ENCODE data around the gene UBE2O. TPM values are rescaled to one million over a fixed set of nuclear protein-coding genes. Genes with fewer than 3 reads are reported as not detected.
A peak's percentile ranks its signal among the peaks of the same experiment; 100 is the strongest.

Gene UBE2O
- total RNA-seq, 1 donor from 2014 or later, result 43.8 TPM

GRCh38 chr17:76445697-76446448 is 7.1 kb downstream of the UBE2O start:
- Mint-ChIP-seq H3K27me3 (no peaks in the 10 kb centered on the region), H3K9me3 (no peaks in the 10 kb centered on the region), H3K27ac (peak overlapping the region; percentile 3), H3K4me3 (no peak overlapping the region), H3K4me1 (peaks cover 68% of the 10 kb centered on the region), H3K36me3 (ENCODE audit: low read depth) (peaks cover 7% of the 10 kb centered on the region)
- intact Hi-C loops (cut with micrococcal nuclease), result no loop called here
- DNase-seq, result no peak

- Mint-ChIP-seq H3K4me1 (peaks cover 68% of the 10 kb centered on the region), H3K27ac (no peak overlapping the region), H3K9me3 (no peaks in the 10 kb centered on the region), H3K36me3 (ENCODE audit: low read depth) (peaks cover 4% of the 10 kb centered on the region), H3K27me3 (no peaks in the 10 kb centered on the region), H3K4me3 (no peak overlapping the region)
- DNase-seq, result no peak
- intact Hi-C loops (cut with micrococcal nuclease), result no loop called here
Measured at GRCh38 chr17:76444518-76445311, 8.2 kb downstream of the UBE2O start.

- no peaks in the 10 kb centered on the region for H3K9me3 Mint-ChIP-seq
- no peak for DNase-seq
- H3K36me3 Mint-ChIP-seq (ENCODE audit: low read depth), result peaks cover 6% of the 10 kb centered on the region
- H3K27ac Mint-ChIP-seq, result peak overlapping the region; percentile 76
- H3K4me3 Mint-ChIP-seq, result peak overlapping the region; percentile 42
- H3K27me3 Mint-ChIP-seq, result no peaks in the 10 kb centered on the region
- intact Hi-C loops (cut with micrococcal nuclease), result no loop called here
- H3K4me1 Mint-ChIP-seq, result peaks cover 61% of the 10 kb centered on the region
Measured at GRCh38 chr17:76442341-76443338, 10.3 kb downstream of the UBE2O start.

- Mint-ChIP-seq H3K27me3 (no peaks in the 10 kb centered on the region), H3K4me1 (peaks cover 52% of the 10 kb centered on the region), H3K36me3 (ENCODE audit: low read depth) (peaks cover 6% of the 10 kb centered on the region), H3K27ac (no peak overlapping the region), H3K9me3 (no peaks in the 10 kb centered on the region), H3K4me3 (peak overlapping the region; percentile 42)
- intact Hi-C loops (cut with micrococcal nuclease), result no loop called here
- no peak for DNase-seq
Measured at GRCh38 chr17:76441686-76442340, 11.1 kb downstream of the UBE2O start.

GRCh38 chr17:76440751-76441362 is 12.1 kb downstream of the UBE2O start:
- DNase-seq, result no peak
- H3K4me3 Mint-ChIP-seq, result no peak overlapping the region
- peaks cover 6% of the 10 kb centered on the region for H3K36me3 Mint-ChIP-seq (ENCODE audit: low read depth)
- H3K4me1 Mint-ChIP-seq, result peaks cover 45% of the 10 kb centered on the region
- no peak overlapping the region for H3K27ac Mint-ChIP-seq
- H3K9me3 Mint-ChIP-seq, result no peaks in the 10 kb centered on the region
- no peaks in the 10 kb centered on the region for H3K27me3 Mint-ChIP-seq
- intact Hi-C loops (cut with micrococcal nuclease), result no loop called here

- no peaks in the 10 kb centered on the region for H3K9me3 Mint-ChIP-seq
- intact Hi-C loops (cut with micrococcal nuclease), result no loop called here
- no peak overlapping the region for H3K4me3 Mint-ChIP-seq
- peaks cover 35% of the 10 kb centered on the region for H3K4me1 Mint-ChIP-seq
- peaks cover 6% of the 10 kb centered on the region for H3K36me3 Mint-ChIP-seq (ENCODE audit: low read depth)
- no peak for DNase-seq
- no peaks in the 10 kb centered on the region for H3K27me3 Mint-ChIP-seq
- H3K27ac Mint-ChIP-seq, result no peak overlapping the region
Measured at GRCh38 chr17:76439314-76439928, 13.5 kb downstream of the UBE2O start.

GRCh38 chr17:76438906-76439305 is 14.0 kb downstream of the UBE2O start:
- Mint-ChIP-seq H3K27ac (no peak overlapping the region), H3K36me3 (ENCODE audit: low read depth) (peaks cover 6% of the 10 kb centered on the region), H3K27me3 (no peaks in the 10 kb centered on the region), H3K4me1 (peaks cover 35% of the 10 kb centered on the region), H3K9me3 (no peaks in the 10 kb centered on the region), H3K4me3 (no peak overlapping the region)
- no peak for DNase-seq
- intact Hi-C loops (cut with micrococcal nuclease), result no loop called here

GRCh38 chr17:76437467-76438402 is 15.2 kb downstream of the UBE2O start:
- DNase-seq, result no peak
- H3K9me3 Mint-ChIP-seq, result no peaks in the 10 kb centered on the region
- peaks cover 3% of the 10 kb centered on the region for H3K36me3 Mint-ChIP-seq (ENCODE audit: low read depth)
- no peak overlapping the region for H3K4me3 Mint-ChIP-seq
- no peak overlapping the region for H3K27ac Mint-ChIP-seq
- no peaks in the 10 kb centered on the region for H3K27me3 Mint-ChIP-seq
- intact Hi-C loops (cut with micrococcal nuclease), result no loop called here
- peaks cover 26% of the 10 kb centered on the region for H3K4me1 Mint-ChIP-seq

- H3K4me3 Mint-ChIP-seq, result no peak overlapping the region
- no peaks in the 10 kb centered on the region for H3K9me3 Mint-ChIP-seq
- intact Hi-C loops (cut with micrococcal nuclease), result no loop called here
- DNase-seq, result no peak
- H3K36me3 Mint-ChIP-seq (ENCODE audit: low read depth), result peaks cover 2% of the 10 kb centered on the region
- H3K27me3 Mint-ChIP-seq, result no peaks in the 10 kb centered on the region
- peaks cover 12% of the 10 kb centered on the region for H3K4me1 Mint-ChIP-seq
- no peak overlapping the region for H3K27ac Mint-ChIP-seq
Measured at GRCh38 chr17:76435751-76436150, 17.2 kb downstream of the UBE2O start.

- Mint-ChIP-seq H3K36me3 (ENCODE audit: low read depth) (peaks cover 2% of the 10 kb centered on the region), H3K4me1 (peaks cover 11% of the 10 kb centered on the region), H3K9me3 (no peaks in the 10 kb centered on the region), H3K27ac (no peak overlapping the region), H3K27me3 (no peaks in the 10 kb centered on the region), H3K4me3 (no peak overlapping the region)
- intact Hi-C loops (cut with micrococcal nuclease), result no loop called here
- no peak for DNase-seq
Measured at GRCh38 chr17:76434870-76435269, 18.1 kb downstream of the UBE2O start.

GRCh38 chr17:76433693-76434092 is 19.3 kb downstream of the UBE2O start:
- no peak overlapping the region for H3K4me3 Mint-ChIP-seq
- intact Hi-C loops (cut with micrococcal nuclease), result no loop called here
- no peaks in the 10 kb centered on the region for H3K27me3 Mint-ChIP-seq
- DNase-seq, result no peak
- no peaks in the 10 kb centered on the region for H3K36me3 Mint-ChIP-seq (ENCODE audit: low read depth)
- peaks cover 2% of the 10 kb centered on the region for H3K4me1 Mint-ChIP-seq
- H3K27ac Mint-ChIP-seq, result no peak overlapping the region
- H3K9me3 Mint-ChIP-seq, result no peaks in the 10 kb centered on the region

Measured in activated CD4-positive, alpha-beta T cell treated with anti-CD3 and anti-CD28 coated beads, Interleukin-2, amount 10 ng/mL, durations not matched to agents 24 days and 14 days (primary cell).